ENCODE data around the gene ORAI2. TPM values are rescaled to one million over a fixed set of nuclear protein-coding genes. Genes with fewer than 3 reads are reported as not detected.

Gene ORAI2
- polyA plus RNA-seq, 1 of the 3 experiments (the other 2 are of a cell fraction), result 85.8 TPM

- Histone ChIP-seq H2AFZ (ENCODE audit: low read depth) (no peak overlapping the region), H3K4me1 (ENCODE audit: control insufficient read depth in 1 of 2, insufficient read depth in 2 of 2, low read depth in 1 of 2, low read length in 1 of 2) (peaks cover 2 to 6% of the 10 kb centered on the region in 2 experiments; a peak in 1 of 4 replicates), H3K4me3 (ENCODE audit: low read depth in 2 of 2, low read length in 1 of 2) (no peak overlapping the region), H3F3A (replicated peaks; ENCODE audit: insufficient read depth) (peaks cover 10% of the 10 kb centered on the region), H3K79me2 (ENCODE audit: insufficient read depth) (peaks cover 13% of the 10 kb centered on the region), H3K36me3 (replicated peaks in 1 of 2; ENCODE audit: control insufficient read depth in 1 of 2, insufficient read depth in 2 of 2, low read length in 1 of 2) (peaks cover 20 to 48% of the 10 kb centered on the region in 2 experiments), H3K9me2 (no peaks in the 10 kb centered on the region), H3K9ac (no peak overlapping the region), H3K9me3 (no peaks in the 10 kb centered on the region), H3K27ac (ENCODE audit: low read depth in 2 of 2, low read length in 1 of 2) (no peak overlapping the region), H4K20me1 (ENCODE audit: insufficient read depth) (no peaks in the 10 kb centered on the region), H3K4me2 (no peak overlapping the region), H3K27me3 (ENCODE audit: insufficient read depth) (no peaks in the 10 kb centered on the region)
- 76% methylated on average over 2 of the region's 2 CpGs for WGBS (ENCODE audit: low lambda C conversion rate)
- POLR2A ChIA-PET, result no interaction called here
- CTCF ChIA-PET, result interaction anchor here (0.6 to 2.0 kb wide), 4 partner anchors 19 to 133 kb away, joined by 3 to 4 read pairs (median 3); partner anchors contain the start of genes ALKBH4 and LRWD1
- no peak for DNase-seq
- no peak for TF ChIP-seq REST (IDR thresholded peaks at IDR 0.05; ENCODE audit: low read depth, low read length)
- TF ChIP-seq GABPA (IDR thresholded peaks at IDR 0.05; ENCODE audit: low read depth), result no peak
- no peak for TF ChIP-seq MEF2A (IDR thresholded peaks at IDR 0.05; ENCODE audit: borderline replicate concordance, low read depth)
- no peak for TF ChIP-seq MXI1 (IDR thresholded peaks at IDR 0.05; ENCODE audit: low read depth, low read length)
- no peak for TF ChIP-seq TCF12 (IDR thresholded peaks at IDR 0.05)
- no peak for TF ChIP-seq CHD2 (IDR thresholded peaks at IDR 0.05; ENCODE audit: low read length, partially characterized antibody)
- no peak for TF ChIP-seq MAX (IDR thresholded peaks at IDR 0.05; ENCODE audit: low read depth)
- no peak for TF ChIP-seq NRF1 (IDR thresholded peaks at IDR 0.05; ENCODE audit: low read depth, low read length)
- TF ChIP-seq TAF1 (IDR thresholded peaks at IDR 0.05; ENCODE audit: borderline replicate concordance, low read depth, low read length), result no peak
Measured at GRCh38 chr7:102445674-102446071, 12.3 kb downstream of the ORAI2 start.

- Histone ChIP-seq H3K9ac (no peak overlapping the region), H3K79me2 (ENCODE audit: insufficient read depth) (peaks cover 6% of the 10 kb centered on the region), H3F3A (replicated peaks; ENCODE audit: insufficient read depth) (peaks cover 10% of the 10 kb centered on the region), H3K9me3 (no peaks in the 10 kb centered on the region), H2AFZ (ENCODE audit: low read depth) (no peak overlapping the region), H4K20me1 (ENCODE audit: insufficient read depth) (no peaks in the 10 kb centered on the region), H3K36me3 (replicated peaks in 1 of 2; ENCODE audit: control insufficient read depth in 1 of 2, insufficient read depth in 2 of 2, low read length in 1 of 2) (peaks cover 20 to 44% of the 10 kb centered on the region in 2 experiments), H3K9me2 (no peaks in the 10 kb centered on the region), H3K4me1 (ENCODE audit: control insufficient read depth in 1 of 2, insufficient read depth in 2 of 2, low read depth in 1 of 2, low read length in 1 of 2) (peaks cover 0 to 10% of the 10 kb centered on the region in 2 experiments; a peak in 1 of 4 replicates), H3K27ac (ENCODE audit: low read depth in 2 of 2, low read length in 1 of 2) (no peak overlapping the region), H3K4me3 (ENCODE audit: low read depth in 2 of 2, low read length in 1 of 2) (no peak overlapping the region), H3K4me2 (no peak overlapping the region), H3K27me3 (ENCODE audit: insufficient read depth) (no peaks in the 10 kb centered on the region)
- DNase-seq, result peak; percentile 16
- WGBS (ENCODE audit: low lambda C conversion rate), result 94% methylated on average over 36 of the region's 41 CpGs
- POLR2A ChIA-PET, result no interaction called here
- no peak for TF ChIP-seq FOXJ3 (CRISPR knock-in tag; IDR thresholded peaks at IDR 0.05)
- no peak for TF ChIP-seq MEF2A (IDR thresholded peaks at IDR 0.05; ENCODE audit: borderline replicate concordance, low read depth)
- TF ChIP-seq YY1 (IDR thresholded peaks at IDR 0.05; ENCODE audit: low read depth), result no peak
- no peak for TF ChIP-seq TEAD4 (IDR thresholded peaks at IDR 0.05; ENCODE audit: borderline replicate concordance, insufficient read depth)
- TF ChIP-seq MAX (IDR thresholded peaks at IDR 0.05; ENCODE audit: low read depth), result no peak
- TF ChIP-seq EP300 (IDR thresholded peaks at IDR 0.05; ENCODE audit: borderline replicate concordance in 1 of 2, low read depth in 1 of 2, low read length in 1 of 2), result no peak
- no peak for TF ChIP-seq ELF1 (IDR thresholded peaks at IDR 0.05)
- no peak for TF ChIP-seq PBX3 (IDR thresholded peaks at IDR 0.05)
- CTCF ChIA-PET, result interaction anchor here (0.6 to 0.7 kb wide), 2 partner anchors 21 to 134 kb away, joined by 3 read pairs; no protein-coding TSS in a partner anchor
Measured at GRCh38 chr7:102446387-102447156, 13.2 kb downstream of the ORAI2 start.

Data from SK-N-SH (cell line).